Activated T-helper 9 cell treated with anti-CD3 and anti-CD28 coated beads, Interleukin-2, amount 50 U/mL, for 16 hours (primary cell): ENCODE data around the gene DPYSL3.

Experiments
- DNase-seq: peaks from one replicate; pipeline ENCODE4 v3.0.0-alpha.2; 2020; ENCODE audit warnings: low read depth

DPYSL3 gene

GRCh38 chr5:147472664-147473475, 37.0 kb downstream of the DPYSL3 start:
- no peak for DNase-seq

DNA sequence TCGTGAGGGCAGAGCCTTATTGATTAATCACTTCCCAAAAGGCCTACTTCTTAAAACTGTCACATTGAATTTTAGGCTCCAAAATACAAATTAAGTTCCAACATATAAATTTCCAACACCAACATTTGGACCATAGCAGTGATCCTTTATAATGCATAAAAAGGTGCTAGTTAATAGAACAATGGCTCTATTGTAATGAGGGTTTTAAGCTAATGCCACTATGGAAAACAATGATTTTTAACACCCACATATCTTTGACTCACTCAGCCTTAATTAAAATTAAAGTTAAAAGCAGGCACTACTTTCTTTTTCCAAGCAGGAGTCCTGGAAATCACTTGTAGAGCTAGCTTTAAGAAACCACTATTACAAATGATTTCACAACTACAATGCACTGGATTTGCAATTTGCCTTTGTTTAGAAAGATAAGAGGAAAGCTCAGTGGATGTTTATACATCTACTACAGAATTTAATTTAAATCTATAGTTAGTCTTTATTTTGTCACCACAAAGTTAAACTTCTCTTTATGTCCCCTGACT, 41.8 kb downstream of the DPYSL3 start:
- no peak for DNase-seq

GRCh38 chr5:147466360-147466980, 43.4 kb downstream of the DPYSL3 start:
- no peak for DNase-seq

DNA sequence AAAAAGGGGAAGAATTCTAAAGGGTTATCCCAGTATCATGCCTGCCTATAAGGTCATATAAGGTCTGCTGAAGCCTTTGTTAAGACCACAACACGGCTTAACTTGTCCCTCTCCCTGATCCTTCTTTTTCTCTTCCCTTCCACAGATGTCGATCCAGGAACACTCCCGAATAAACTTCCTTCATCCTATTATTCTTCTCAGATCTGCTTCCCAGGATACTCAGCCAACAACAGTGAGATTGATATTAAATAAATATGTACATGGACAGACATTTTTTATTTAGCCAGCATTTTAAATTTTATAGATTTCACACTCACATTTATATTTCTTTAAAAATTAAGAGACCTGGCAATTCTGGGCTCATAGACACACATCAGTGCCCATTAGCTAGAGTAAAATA, 44.1 kb downstream of the DPYSL3 start:
- no peak for DNase-seq

- DNase-seq: no peak
Observed at GRCh38 chr5:147464211-147464610, 45.7 kb downstream of the DPYSL3 start.

GRCh38 chr5:147461915-147462314, 48.0 kb downstream of the DPYSL3 start:
- DNase-seq: no peak

GRCh38 chr5:147460380-147460779, 49.5 kb downstream of the DPYSL3 start:
- no peak for DNase-seq

DNA sequence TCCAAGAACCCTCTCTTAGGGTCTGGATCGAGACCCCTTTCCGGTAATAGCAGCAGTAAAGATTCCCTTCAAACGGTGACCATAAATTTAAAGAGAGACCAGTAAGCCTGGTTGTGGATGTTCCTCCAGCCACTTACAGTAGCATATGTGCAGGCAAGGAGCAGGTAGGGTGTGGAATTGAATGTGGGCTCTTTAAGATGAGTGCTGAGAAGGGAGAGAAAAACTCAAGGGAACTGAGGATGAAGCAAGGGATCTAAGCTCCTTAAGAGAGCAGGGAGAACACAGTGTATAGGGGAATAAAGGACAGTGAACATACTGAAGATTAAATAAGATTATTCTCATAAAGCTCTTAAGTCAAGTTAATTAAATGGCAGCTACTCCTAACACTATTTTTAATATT, 51.3 kb downstream of the DPYSL3 start:
- no peak for DNase-seq

DNA sequence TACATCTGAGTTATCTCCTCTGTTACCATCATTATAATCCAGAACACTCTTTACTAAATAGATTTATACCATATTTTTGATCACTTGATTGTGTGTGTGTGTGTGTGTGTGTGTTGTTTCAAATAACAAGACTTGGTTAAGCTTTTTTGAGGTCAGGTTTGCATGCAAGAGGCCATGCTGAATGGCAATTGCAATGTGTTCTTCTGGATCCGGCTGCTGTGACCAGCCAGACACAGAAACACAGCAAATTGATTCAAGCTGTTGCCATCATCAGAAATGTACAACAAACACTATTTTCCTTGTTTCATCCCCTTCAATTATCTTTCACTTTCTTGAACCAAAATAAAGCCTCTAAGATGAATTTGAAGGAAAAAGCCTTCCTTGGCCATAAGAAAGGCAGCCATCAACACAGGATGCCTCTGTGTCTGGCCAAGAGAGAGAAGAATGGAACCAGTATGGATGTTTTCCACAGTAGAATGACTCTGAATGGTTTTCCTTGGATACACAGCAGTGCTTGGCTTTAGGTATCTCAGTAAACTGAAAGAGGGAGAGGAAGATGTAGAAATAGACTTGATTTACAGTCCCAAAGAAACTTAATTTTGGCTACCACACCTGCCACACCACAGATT, 53.9 kb downstream of the DPYSL3 start:
- DNase-seq: no peak

DNA sequence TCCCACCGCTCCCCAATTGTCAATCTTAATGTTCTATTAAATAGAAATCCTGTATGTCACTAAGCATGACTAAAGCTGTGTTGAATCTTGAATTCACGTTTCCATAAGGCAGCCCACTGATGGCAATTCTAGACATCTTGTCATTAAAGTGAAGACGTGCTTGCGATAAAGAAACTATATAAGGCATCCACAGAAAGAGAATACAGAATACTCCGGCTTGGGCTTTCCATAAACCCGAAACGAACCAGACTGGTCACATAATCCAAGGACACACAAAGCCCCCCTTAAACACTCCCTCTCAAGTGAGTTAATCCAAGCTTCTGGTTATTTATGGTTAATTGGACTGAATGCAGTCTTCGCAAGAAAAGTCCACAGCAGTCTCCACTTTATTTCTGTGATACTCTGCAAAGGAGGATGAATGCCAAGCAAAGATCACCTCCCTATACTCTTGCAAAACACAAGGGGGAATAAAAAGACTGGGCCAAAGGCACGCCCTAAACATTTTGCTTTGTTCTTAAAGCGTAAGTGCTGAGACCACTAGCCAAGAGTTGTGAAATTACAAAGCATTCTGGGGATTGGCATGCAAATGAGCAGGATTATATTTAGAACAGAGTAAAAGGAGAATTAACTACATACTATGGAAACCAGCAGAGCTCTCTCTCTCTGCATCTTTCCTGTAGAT, 54.7 kb downstream of the DPYSL3 start:
- no peak for DNase-seq

- peak; percentile 46 for DNase-seq
Observed at GRCh38 chr5:147453875-147454814, 55.7 kb downstream of the DPYSL3 start.

GRCh38 chr5:147452165-147452811, 57.6 kb downstream of the DPYSL3 start:
- DNase-seq: no peak

DNA sequence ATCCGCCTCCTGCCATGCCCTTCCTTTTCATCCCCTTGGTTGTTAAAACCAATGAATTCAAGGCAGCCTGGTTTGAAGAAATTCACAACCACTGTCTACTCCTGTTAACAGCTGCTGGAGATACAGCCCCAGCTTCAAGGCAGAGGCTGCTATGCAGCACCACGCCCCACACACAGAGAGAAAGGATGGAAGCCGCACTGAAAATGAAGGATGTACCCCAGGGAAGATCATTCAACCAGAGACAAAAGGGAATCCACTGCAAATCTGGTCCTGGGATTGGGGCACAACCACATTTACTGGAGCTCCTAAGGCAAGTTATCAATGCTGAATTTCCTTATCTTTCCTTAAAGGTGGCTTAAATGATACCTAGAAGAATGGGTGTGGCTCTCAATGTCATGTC, 58.7 kb downstream of the DPYSL3 start:
- DNase-seq: no peak

- no peak for DNase-seq
Observed at GRCh38 chr5:147450606-147451005, 59.3 kb downstream of the DPYSL3 start.

- no peak for DNase-seq
Observed at GRCh38 chr5:147448766-147449165, 61.1 kb downstream of the DPYSL3 start.

DNA sequence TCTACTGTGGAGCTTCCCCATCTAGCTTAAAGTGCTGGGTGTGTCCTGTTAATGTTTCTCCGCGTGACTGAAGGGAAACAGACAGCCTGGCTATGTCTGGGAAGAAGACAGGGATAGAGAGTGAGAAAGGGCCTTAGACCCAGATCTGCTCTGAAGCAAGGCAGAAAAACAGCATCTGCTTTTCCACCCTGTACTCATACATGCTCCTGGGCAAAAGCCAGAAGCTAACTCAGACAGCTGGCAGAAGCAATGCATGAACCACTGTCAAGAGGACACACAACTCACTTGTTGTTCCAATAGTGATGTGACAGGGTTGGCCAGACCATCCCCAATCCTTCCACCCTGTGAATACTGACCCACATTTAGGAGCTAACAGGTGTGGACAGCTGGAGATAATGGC, 63.3 kb downstream of the DPYSL3 start:
- DNase-seq: no peak

DNA sequence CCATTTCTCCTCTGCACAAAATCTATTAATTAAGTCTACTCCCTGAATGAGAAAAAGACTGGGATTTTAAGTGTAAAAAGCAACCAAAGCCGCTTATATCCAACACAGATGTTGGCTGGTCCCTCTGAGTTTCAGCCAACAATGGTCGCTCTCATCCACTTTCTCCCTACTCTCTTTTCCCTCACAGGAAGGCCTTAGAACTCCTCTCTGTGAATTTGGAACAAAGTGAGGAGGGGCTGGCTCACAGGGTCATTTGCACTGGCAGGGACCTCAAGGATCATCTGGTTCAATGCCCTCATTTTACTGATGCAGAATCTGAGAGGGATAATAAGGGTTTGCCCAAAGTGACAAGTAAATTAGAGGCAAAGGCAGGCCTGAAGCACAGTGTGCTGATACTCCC, 64.0 kb downstream of the DPYSL3 start:
- DNase-seq: no peak

GRCh38 chr5:147445090-147445489, 64.8 kb downstream of the DPYSL3 start:
- no peak for DNase-seq

DNA sequence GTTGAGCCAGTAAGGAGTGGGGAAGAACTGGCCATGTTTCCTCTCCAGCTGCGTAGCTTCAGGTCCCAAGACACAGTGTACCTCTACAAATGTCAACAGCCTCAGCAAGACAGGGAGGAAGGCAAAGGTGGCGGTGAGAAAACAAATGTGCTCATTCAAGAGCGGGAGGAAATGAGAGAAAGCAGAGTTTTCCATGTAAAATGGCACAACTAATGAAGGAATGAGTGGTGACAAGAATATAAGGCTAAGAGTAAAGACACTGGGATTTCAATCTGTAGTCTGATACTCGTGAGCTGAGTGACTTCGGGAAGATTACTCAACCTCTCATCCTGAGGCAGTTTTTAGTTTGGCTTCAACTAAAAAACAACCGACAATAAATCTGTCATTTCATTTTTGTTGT, 67.6 kb downstream of the DPYSL3 start:
- DNase-seq: no peak

GRCh38 chr5:147441191-147441695, 68.6 kb downstream of the DPYSL3 start:
- DNase-seq: no peak

DNA sequence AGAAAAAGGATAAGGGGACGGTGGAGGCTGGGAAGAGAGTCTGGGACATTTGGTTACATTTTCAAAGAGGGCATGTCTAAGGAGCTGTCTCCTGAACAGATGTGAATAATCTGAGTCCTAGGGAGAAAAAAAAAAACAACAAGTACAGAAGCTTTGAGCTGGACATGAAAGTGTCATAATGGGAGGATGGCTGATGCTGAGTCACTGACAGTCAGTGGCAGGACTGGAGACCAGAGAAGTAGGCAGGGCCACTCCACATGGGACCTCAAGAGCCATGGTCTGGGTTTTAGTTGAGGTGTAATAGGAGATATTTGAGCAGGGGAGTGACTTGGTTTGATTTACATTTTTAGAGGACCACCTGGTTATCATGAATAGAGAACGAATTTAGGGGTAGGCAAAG, 70.6 kb downstream of the DPYSL3 start:
- no peak for DNase-seq
